Type B pancreatic cell (in vitro differentiated cells): ENCODE data around the gene LILRB5. TPM values are rescaled to one million over a fixed set of nuclear protein-coding genes. Genes with fewer than 3 reads are reported as not detected.
"Not testable (repeated sequence)": the region's sequence is repeated elsewhere in the genome, so short reads cannot be mapped to it uniquely, and the experiment has no call there.

Source experiments
- DNase-seq: peaks from one replicate; pipeline ENCODE4 v3.0.0; 2021; ENCODE audit warnings: mixed read lengths; ENCODE audit not compliant: unreplicated experiment; ENCODE audit errors: extremely low spot score
- H3K27ac Mint-ChIP-seq: 2 replicates; pipeline ENCODE4 v1.8.0; 2021; ENCODE audit warnings: mild to moderate bottlenecking, mixed read lengths
- H3K27me3 Mint-ChIP-seq: 2 replicates; pipeline ENCODE4 v1.8.0; 2021; ENCODE audit warnings: mixed read lengths
- H3K36me3 Mint-ChIP-seq: 2 replicates; pipeline ENCODE4 v1.8.0; 2021; ENCODE audit warnings: mixed read lengths
- H3K4me1 Mint-ChIP-seq: one replicate; pipeline ENCODE4 v1.8.0; 2021; ENCODE audit warnings: mixed read lengths; ENCODE audit not compliant: unreplicated experiment
- H3K4me3 Mint-ChIP-seq: 2 replicates; pipeline ENCODE4 v1.8.0; 2021; ENCODE audit warnings: mild to moderate bottlenecking, mixed read lengths
- H3K9me3 Mint-ChIP-seq: 2 replicates; pipeline ENCODE4 v1.8.0; 2021; ENCODE audit warnings: mixed read lengths
- CTCF ChIP-seq: fragments of 200-600 bp; sonication (generic); conservative IDR thresholded peaks from 2 replicates; pipeline ENCODE4 v1.5.0; 2021; ENCODE audit warnings: antibody characterized with exemption, mild to moderate bottlenecking
- total RNA-seq: library from RNA; stranded (reverse); gene quantifications from 2 replicates; pipeline ENCODE4 v1.2.1, GENCODE V29; 2021; ENCODE audit warnings: low replicate concordance

The LILRB5 gene
- total RNA-seq, 1 donor from 2014 or later, result not detected

DNA sequence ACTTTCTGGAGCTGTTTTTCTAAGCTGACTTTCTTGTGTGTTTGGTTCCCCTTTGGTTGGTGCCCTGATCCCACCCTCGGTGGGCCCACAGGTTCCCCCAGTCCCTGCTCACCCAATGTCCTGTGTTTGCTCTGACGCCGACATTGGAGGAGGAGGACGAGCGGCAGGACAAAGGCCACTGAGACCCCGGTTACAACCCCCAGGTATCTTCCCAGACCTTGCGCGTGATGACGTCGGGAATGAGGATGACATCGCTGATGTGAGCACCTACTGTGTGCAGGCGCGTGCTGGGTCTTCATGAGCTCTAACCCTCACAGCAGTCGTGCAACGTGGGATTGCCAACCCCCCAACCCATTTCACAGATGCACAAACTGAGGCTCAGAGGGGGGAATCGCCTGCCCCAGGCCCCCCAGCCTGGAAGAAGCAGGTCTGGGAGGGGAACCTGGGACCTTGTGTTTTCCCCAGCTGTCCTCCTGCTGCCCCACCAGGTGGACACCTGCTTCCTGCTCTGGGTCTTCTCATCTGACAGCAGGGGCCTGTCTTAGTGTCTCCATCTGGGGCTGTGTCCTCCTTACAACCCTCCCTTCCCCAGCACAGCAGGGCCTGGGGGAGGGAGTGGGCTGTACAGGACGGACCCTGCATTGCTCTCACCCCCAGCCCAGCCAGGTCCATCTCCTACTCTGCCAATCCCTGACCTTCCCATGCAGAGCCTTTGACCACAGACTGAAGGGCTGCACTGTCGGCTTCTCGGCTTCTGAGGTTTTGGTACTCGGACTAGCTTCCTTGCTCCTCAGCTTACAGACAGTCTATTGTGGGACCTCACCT lies 9.8 kb downstream of the LILRB5 start:
- no peak for TF ChIP-seq CTCF
- H3K27me3 Mint-ChIP-seq, result peaks cover 15% of the 10 kb centered on the region
- no peaks in the 10 kb centered on the region for H3K9me3 Mint-ChIP-seq
- no peaks in the 10 kb centered on the region for H3K36me3 Mint-ChIP-seq
- no peak overlapping the region for H3K27ac Mint-ChIP-seq
- H3K4me1 Mint-ChIP-seq, result no peaks in the 10 kb centered on the region
- no peak for DNase-seq
- no peak overlapping the region for H3K4me3 Mint-ChIP-seq

- Mint-ChIP-seq H3K4me3 (no peak overlapping the region), H3K9me3 (no peaks in the 10 kb centered on the region), H3K36me3 (no peaks in the 10 kb centered on the region), H3K27me3 (peaks cover 15% of the 10 kb centered on the region), H3K27ac (no peak overlapping the region), H3K4me1 (no peaks in the 10 kb centered on the region)
- no peak for DNase-seq
- TF ChIP-seq CTCF, result no peak
Observed at GRCh38 chr19:54245936-54246335, 11.1 kb downstream of the LILRB5 start.

DNA sequence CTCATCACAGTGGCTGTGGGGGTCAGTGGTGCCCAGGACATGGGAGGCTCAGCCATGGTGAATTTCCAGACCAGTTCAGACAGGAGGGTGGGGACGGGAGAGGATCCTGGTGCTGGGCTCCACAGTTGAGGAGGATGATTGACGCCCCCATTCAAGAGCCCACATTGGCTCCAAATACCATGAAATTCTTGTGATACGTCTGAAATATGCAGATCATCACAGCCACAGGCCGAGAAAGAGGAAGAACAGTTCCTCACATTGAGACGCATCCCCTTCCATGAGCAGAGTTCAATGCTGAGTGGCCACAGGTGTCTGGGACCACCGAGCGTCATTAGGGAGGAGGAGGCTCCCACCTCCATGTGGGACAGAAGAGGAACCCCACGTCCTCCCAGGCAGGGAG lies 13.3 kb downstream of the LILRB5 start:
- H3K27me3 Mint-ChIP-seq, result peaks cover 11% of the 10 kb centered on the region
- not testable (repeated sequence) for H3K27ac Mint-ChIP-seq, H3K36me3 Mint-ChIP-seq, DNase-seq, H3K9me3 Mint-ChIP-seq, H3K4me3 Mint-ChIP-seq, H3K4me1 Mint-ChIP-seq

- DNase-seq, H3K27ac Mint-ChIP-seq, H3K36me3 Mint-ChIP-seq, H3K9me3 Mint-ChIP-seq, H3K4me3 Mint-ChIP-seq, H3K4me1 Mint-ChIP-seq: not testable (repeated sequence)
- peaks cover 12% of the 10 kb centered on the region for H3K27me3 Mint-ChIP-seq
Observed at GRCh38 chr19:54242646-54243045, 14.4 kb downstream of the LILRB5 start, which contains the start of gene LILRA6. Gene LILRA6 (minus strand): TSS chr19:54242790.

- H3K27me3 Mint-ChIP-seq, result peaks cover 13% of the 10 kb centered on the region
- not testable (repeated sequence) for DNase-seq, H3K4me3 Mint-ChIP-seq, H3K36me3 Mint-ChIP-seq, H3K4me1 Mint-ChIP-seq, H3K9me3 Mint-ChIP-seq, H3K27ac Mint-ChIP-seq
Observed at GRCh38 chr19:54242234-54242633, 14.8 kb downstream of the LILRB5 start.

- H3K4me3 Mint-ChIP-seq, H3K36me3 Mint-ChIP-seq, H3K9me3 Mint-ChIP-seq, DNase-seq, H3K4me1 Mint-ChIP-seq, H3K27ac Mint-ChIP-seq: not testable (repeated sequence)
- peaks cover 17% of the 10 kb centered on the region for H3K27me3 Mint-ChIP-seq
Observed at GRCh38 chr19:54240372-54241336, 16.4 kb downstream of the LILRB5 start.

GRCh38 chr19:54239491-54240371 lies 17.3 kb downstream of the LILRB5 start:
- H3K27me3 Mint-ChIP-seq, result peaks cover 20% of the 10 kb centered on the region
- DNase-seq, H3K36me3 Mint-ChIP-seq, H3K4me1 Mint-ChIP-seq, H3K27ac Mint-ChIP-seq, H3K4me3 Mint-ChIP-seq, H3K9me3 Mint-ChIP-seq: not testable (repeated sequence)
